GM19455 (cell line): ENCODE data around the gene CRX.
"Not testable (repeated sequence)": the region's sequence is repeated elsewhere in the genome, so short reads cannot be mapped to it uniquely, and the experiment has no call there.

Experiments used
- ATAC-seq: cut with Tn5 transposase; IDR thresholded peaks from one replicate; pipeline ENCODE4 v1.9.1; 2021; ENCODE audit not compliant: unreplicated experiment

CRX gene

DNA sequence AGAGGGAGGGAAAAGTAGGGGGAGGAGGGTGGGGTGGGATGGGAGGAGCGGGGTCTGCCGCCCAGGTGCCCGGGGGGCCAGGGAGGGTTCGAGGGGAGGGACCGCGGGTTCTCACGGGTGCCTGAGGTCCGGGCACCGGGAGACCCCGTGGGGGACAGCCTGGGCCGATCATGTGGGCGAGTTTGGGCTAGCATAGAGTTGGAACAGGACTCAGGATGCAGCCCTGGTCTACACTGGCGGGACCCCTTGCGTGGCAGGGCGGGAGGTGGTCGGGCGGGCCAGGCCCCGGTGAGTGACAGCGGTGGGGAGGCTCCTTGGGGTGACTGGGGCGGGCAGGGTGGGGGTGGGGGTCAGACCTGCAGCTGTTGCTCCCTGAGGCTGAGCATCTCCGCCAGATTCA, 18.6 kb upstream of the CRX start:
- not testable (repeated sequence) for ATAC-seq

DNA sequence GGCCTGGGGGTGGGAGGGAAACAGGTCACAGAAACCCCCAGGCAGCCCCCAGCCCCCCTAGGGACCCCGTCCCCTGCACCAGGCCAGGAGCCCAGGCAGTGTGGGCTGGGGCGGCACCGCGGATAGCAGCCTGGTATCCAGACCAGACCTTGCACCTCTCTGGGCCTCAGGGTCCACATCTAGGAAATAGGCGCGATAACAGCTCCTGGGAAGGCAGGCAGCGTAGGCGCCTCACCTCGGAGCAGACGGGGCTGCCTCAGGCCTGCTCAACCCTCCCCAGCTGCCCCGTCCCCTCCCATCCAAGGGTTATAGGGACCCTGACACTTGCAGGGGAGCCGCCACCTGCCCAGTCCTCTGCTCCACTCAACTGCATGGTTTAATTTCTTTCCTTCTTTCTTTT, 18.1 kb upstream of the CRX start:
- ATAC-seq: not testable (repeated sequence)

GRCh38 chr19:47804451-47804850, 17.3 kb upstream of the CRX start, which contains the start of gene TPRX1:
TPRX1 (minus strand) TSS chr19:47804551; CDS start chr19:47804539, 12 bp downstream.
- ATAC-seq: not testable (repeated sequence)

- ATAC-seq: no peak
Measured at GRCh38 chr19:47805313-47805712, 16.4 kb upstream of the CRX start.

DNA sequence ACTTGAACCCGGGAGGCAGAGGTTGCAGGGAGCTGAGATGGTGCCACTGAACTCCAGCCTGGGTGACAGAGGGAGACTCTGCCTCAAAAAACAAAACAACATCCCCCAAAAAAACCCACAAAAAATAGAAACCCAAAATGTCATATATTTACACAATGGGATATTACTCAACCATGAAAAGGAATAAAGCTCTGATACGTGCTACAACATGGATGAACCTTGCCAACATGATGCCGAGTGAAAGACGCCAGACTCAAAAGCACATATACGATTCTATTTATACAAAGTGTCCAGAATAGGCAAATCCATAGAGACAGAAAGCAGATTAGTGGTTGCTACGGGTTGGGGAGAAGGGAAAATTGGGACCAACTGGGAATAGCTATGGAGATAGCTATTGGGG, 15.3 kb upstream of the CRX start:
- ATAC-seq: no peak

DNA sequence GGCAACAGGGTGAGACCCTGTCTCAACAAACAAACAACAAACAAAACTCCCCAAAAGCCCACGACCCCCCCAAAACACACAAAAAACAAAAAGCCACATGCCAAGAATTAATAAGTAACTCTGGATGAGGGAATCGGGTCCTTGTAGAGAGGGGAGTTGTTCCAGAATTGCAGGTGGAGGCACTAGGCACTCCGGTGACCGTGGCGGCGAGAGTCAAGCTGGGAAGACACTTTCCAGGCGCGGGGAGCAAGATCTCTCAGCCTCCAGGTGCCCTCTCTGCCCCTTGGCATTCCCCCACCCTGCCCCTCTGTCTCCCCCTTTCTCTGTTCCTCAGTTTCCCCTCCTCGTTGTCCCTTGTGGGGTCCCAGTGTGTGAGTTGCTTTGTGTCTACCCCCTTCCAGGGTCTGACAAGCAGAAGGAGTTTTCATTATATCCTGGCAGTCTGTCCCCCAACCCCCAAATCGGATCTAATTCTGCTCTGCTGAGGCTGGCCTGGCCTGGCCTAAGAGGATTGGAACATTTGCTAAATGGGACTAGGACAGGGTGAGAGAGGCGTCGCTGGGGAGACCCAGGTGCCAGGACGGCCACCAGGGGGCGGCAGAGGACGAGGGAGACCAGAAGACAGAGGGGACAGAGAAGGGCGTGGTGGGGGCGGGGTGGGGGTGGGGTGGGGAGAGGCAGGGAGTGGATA, 8.3 kb upstream of the CRX start:
- ATAC-seq: no peak

DNA sequence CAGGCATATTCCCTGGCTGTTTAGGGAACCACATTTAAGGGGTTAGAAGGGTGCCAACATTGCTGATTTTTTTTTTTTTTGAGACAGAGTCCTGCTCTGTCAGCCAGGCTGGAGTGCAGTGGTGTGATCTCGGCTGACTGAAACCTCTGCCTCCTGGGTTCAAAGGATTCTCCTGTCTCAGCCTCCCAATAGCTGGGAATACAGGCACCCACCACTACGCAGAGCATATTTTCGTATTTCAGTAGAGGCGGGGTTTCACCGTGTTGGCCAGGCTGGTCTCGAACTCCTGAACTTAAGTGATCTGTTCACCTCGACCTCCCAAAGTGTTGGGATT, 7.8 kb upstream of the CRX start:
- no peak for ATAC-seq

GRCh38 chr19:47816270-47816669, 5.5 kb upstream of the CRX start:
- not testable (repeated sequence) for ATAC-seq

DNA sequence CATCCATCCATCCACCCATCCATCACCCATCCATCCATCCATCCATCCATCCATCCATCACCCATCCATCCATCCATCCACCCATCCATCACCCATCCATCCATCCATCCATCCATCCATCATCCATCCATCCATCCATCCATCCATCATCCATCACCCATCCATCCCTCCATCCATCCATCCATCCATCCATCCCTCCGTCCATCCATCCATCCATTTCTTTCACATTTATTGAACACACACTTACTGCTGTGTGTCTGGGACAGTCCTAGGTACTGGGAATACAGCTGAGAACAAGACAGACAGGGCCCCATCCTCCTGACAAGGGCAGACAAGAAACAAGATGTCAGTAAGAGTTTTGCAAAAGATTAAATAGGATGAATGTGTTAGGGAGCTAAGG, 3.5 kb upstream of the CRX start:
- ATAC-seq: not testable (repeated sequence)

GRCh38 chr19:47819858-47820257, 1.9 kb upstream of the CRX start:
- no peak for ATAC-seq

GRCh38 chr19:47820410-47820809, 1.3 kb upstream of the CRX start:
- ATAC-seq: no peak

GRCh38 chr19:47824396-47824795, 2.7 kb downstream of the CRX start:
- ATAC-seq: no peak

- no peak for ATAC-seq
Measured at GRCh38 chr19:47826800-47827199, 5.1 kb downstream of the CRX start.

DNA sequence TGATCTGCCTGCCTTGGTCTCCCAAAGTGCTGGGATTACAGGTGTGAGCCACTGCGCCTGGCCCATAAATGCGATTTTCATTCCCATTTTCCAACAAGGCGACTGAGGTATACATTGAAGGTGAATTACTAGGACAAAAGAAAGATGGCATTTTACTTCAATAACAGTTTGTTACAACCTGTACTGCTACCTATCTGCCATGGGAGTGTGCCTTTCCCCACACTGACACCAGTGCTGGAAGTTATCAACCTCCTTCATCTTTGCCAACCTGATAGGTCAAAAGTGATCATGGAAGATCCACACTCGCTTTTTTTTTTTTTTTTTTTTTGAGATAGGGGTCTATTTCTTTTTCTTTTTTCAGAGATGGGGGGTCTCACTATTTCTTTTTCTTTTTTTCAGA, 11.0 kb downstream of the CRX start:
- no peak for ATAC-seq

DNA sequence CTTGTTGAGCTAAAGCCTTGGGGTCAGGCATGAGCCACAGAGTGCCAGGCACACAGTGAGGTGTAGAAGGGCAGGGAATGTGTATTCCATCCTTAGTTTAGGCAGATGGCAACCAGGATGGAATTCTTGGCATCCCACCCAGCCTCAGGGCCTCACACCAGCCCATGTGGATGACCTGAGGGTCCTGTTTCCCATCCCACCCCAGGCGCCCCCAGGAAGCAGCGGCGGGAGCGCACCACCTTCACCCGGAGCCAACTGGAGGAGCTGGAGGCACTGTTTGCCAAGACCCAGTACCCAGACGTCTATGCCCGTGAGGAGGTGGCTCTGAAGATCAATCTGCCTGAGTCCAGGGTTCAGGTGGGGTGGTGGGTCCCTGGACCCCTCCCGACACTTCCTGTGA, 14.3 kb downstream of the CRX start:
- ATAC-seq: no peak

- ATAC-seq: no peak
Measured at GRCh38 chr19:47839411-47839810, 17.7 kb downstream of the CRX start.

- no peak for ATAC-seq
Measured at GRCh38 chr19:47839913-47840312, 18.2 kb downstream of the CRX start.

- ATAC-seq: no peak
Measured at GRCh38 chr19:47842941-47843340, 21.2 kb downstream of the CRX start.

DNA sequence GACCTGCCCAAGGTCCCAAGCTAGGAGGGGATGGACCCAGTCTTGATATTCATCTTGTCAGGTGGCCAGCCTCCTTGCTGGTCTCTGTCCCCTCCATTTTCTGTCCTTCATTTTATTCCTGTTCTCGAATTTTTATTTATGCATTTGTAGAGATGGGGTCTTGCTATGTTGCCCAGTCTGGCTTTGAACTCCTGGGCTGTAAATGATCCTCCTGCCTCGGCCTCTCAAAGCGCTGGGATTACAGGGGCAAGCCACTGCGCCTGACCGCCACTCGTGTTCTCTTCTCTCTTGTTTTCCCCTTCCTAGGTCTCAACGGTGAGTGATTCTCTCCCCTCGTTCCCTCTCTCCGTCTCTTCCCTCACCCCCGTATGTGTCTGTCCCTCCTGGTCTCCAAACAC, 26.7 kb downstream of the CRX start:
- ATAC-seq: no peak

DNA sequence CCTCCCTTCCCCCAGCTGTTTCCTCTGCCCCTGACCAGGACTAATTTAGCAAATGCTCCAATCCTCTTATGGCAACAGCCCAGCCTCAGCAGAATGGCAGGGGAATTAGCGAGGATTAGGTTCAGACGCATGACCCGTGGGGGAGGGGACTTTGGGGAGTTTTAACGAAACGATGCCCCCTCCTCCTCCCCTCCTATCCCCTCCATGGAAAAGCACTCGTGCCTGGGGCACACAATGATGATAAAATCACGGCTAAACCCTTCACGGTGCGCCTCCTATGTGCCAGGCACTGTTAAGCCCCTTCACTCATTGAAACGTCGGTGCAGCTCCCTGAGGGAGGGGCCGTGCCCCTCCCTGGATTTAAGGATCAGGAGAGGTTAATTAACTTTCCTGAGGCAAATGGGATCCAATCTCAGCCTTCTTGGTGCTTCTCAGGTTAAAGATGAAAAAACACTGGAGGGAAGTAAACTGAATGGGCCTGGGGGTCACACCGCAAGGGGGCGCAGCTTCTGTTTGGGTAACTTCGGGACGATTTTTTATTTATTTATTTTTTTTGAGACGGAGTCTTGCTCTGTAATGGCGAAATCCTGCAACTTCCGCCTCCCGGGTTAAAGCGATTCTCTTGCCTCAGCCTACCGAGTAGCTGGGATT, 27.2 kb downstream of the CRX start:
- no peak for ATAC-seq

- ATAC-seq: no peak
Measured at GRCh38 chr19:47853003-47853402, 31.3 kb downstream of the CRX start.

DNA sequence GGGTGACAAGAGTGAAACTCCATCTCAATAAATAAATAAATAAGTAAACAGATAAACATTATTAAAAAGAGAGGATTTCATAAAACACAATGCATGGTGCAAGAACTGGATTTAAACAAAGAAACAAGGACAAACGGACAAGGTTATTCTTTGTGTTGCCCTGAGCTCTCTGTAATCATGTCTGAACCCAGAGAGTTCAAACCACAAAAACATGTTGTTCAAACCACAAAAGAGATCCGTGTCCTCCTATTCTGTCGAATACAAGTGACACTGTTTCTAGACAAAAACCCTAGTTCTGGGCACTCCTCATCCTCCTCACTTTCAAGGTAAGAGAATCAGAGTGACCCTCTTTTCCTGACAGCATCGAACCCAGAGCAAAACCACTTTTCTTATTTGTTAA, 32.7 kb downstream of the CRX start:
- ATAC-seq: no peak

DNA sequence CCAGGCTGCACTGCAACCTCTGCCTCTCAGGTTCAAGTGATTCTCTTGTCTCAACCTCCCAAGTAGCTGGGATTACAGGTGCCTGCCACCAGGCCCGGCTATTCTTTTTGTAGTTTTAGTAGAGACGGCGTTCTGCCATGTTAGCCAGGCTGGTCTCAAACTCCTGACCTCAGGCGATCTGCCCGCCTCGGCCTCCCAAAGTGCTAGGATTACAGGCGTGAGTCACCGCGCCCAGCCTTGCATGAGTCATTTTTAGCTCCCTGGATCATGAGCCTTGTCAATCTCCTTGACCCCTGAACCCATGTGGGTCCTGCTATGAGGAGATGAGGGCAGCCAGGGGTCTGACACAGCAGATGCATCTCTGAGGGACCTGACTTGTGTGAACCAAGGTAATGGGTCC, 36.5 kb downstream of the CRX start:
- ATAC-seq: not testable (repeated sequence)
